ENCODE results near the gene NKAPD1. TPM values are rescaled to one million over a fixed set of nuclear protein-coding genes. Genes with fewer than 3 reads are reported as not detected.
"Not testable (repeated sequence)": the region's sequence is repeated elsewhere in the genome, so short reads cannot be mapped to it uniquely, and the experiment has no call there.

The NKAPD1 gene
- total and polyA plus RNA-seq, 2 donors (not counting 1 experiment from before 2014, with no cell fraction given) = 4.5 to 22.8 TPM

DNA sequence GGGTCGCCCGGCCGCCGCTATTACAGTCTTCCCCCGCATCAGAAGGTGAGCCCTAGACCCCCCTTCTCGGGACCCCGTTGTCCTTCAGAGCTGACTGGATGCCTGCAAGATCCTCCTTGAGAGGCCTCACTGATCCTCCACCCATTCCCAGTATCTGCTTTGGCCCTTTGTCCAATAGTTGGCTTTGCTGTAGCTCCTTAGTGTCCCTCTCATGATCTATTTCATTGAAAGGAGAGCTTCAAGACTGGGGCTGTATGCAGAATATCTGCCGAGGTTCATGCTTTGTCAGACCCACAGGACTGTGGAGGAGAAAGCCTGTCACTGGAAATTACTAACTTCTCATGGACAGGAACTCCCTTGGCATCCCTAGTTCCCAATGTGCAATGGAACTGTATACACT lies 48.4 kb upstream of the NKAPD1 start:
- Mint-ChIP-seq H3K4me1 (peaks cover 29% of the 10 kb centered on the region), H3K4me3 (peak overlapping the region; percentile 100), H3K27me3 (no peaks in the 10 kb centered on the region), H3K9me3 (ENCODE audit: insufficient read depth) (no peaks in the 10 kb centered on the region), H3K27ac (peak overlapping the region; percentile 98)
- H3K27me3 ChIP-seq (replicated peaks in 1 of 4; ENCODE audit: control extremely low read depth in 1 of 4, control insufficient read depth in 3 of 4, insufficient read depth in 4 of 4, low read length in 3 of 4) = no peaks in the 10 kb centered on the region
- WGBS (ENCODE audit: insufficient coverage) = 0% methylated on average over 8 of the region's 8 CpGs
- peak overlapping the region; percentile 99 for H3K9ac ChIP-seq (ENCODE audit: low read length)
- peak overlapping the region; percentile 76 to 100 (median 98) for H3K4me3 ChIP-seq (ENCODE audit: control extremely low read depth in 1 of 5, extremely low read depth in 1 of 5, insufficient read depth in 1 of 5, low read depth in 2 of 5, low read length in 4 of 5)
- CTCF ChIA-PET = interaction anchor here (0.9 kb wide), 1 partner anchor 90 kb away, joined by 3 read pairs; no protein-coding TSS in a partner anchor
- intact Hi-C loops (cut with micrococcal nuclease) = loop anchor here (1.0 to 10.0 kb wide), 8 partner anchors 48 to 1731 kb away; partner anchors contain the start of genes CFAP68, FDXACB1, PTS and RDX
- ATAC-seq (ENCODE audit: low read depth) = no peak
- no peaks in the 10 kb centered on the region for H4K20me1 ChIP-seq (ENCODE audit: control insufficient read depth, insufficient read depth, low read length, poor library complexity, severe bottlenecking)
- peak overlapping the region; percentile 95 for H3K4me2 ChIP-seq (replicated peaks; ENCODE audit: low read depth, low read length, poor library complexity, severe bottlenecking)
- TF ChIP-seq EZH2 (IDR thresholded peaks at IDR 0.05; ENCODE audit: borderline replicate concordance, insufficient read depth, low read depth, low read length, poor library complexity, severe bottlenecking) (no peak), CTCF (IDR thresholded peaks at IDR 0.05) (no peak)
- POLR2A ChIA-PET = no interaction called here
- H2AFZ ChIP-seq (ENCODE audit: insufficient read depth, low read depth, low read length, poor library complexity, severe bottlenecking) = peak overlapping the region; percentile 99
- DNase-seq = no peak
- peaks cover 18 to 20% of the 10 kb centered on the region in 2 donors for H3K4me1 ChIP-seq (ENCODE audit: control insufficient read depth in 2 of 2, insufficient read depth in 2 of 2, low read length in 2 of 2)
- peaks cover 23% of the 10 kb centered on the region for H3K79me2 ChIP-seq (ENCODE audit: control insufficient read depth, insufficient read depth, low read length)
- H3K9me3 ChIP-seq (ENCODE audit: control extremely low read depth in 1 of 3, control insufficient read depth in 2 of 3, insufficient read depth in 1 of 3, low read length in 2 of 3) = no peaks in the 10 kb centered on the region
- H3K27ac ChIP-seq (ENCODE audit: low read length in 2 of 2) = peak overlapping the region; percentile 75 to 83
- H3K36me3 ChIP-seq (replicated peaks in 1 of 2; ENCODE audit: control extremely low read depth in 1 of 2, control insufficient read depth in 1 of 2, extremely low read depth in 1 of 2, insufficient read depth in 2 of 2, low read length in 1 of 2) = peaks cover 0 to 24% of the 10 kb centered on the region in 2 experiments

DNA sequence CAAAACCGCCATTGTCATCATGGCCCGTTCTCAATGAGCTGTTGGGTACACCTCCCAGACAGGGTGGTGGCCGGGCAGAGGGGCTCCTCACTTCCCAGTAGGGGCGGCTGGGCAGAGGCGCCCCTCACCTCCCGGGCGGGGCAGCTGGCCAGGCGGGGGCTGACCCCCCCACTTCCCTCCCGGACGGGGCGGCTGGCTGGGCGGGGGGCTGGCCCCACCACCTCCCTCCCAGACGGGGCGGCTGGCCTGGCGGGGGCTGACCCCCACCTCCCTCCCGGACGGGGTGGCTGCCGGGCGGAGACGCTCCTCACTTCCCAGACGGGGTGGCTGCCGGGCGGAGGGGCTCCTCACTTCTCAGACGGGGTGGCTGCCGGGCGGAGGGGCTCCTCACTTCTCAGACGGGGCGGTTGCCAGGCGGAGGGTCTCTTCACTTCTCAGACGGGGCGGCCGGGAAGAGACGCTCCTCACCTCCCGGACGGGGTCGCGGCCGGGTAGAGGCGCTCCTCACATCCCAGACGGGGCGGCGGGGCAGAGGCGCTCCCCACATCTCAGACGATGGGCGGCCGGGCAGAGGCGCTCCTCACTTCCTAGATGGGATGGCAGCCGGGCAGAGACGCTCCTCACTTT lies 47.2 kb upstream of the NKAPD1 start:
- H3K27me3 Mint-ChIP-seq; H4K20me1 ChIP-seq (ENCODE audit: control insufficient read depth, insufficient read depth, low read length, poor library complexity, severe bottlenecking); H3K27me3 ChIP-seq (replicated peaks in 1 of 4; ENCODE audit: control extremely low read depth in 1 of 4, control insufficient read depth in 3 of 4, insufficient read depth in 4 of 4, low read length in 3 of 4); H3K4me2 ChIP-seq (replicated peaks; ENCODE audit: low read depth, low read length, poor library complexity, severe bottlenecking); H3K9me3 ChIP-seq (ENCODE audit: control extremely low read depth in 1 of 3, control insufficient read depth in 2 of 3, insufficient read depth in 1 of 3, low read length in 2 of 3); H3K4me3 Mint-ChIP-seq; CTCF ChIA-PET; DNase-seq; H3K27ac Mint-ChIP-seq; H3K27ac ChIP-seq (ENCODE audit: low read length in 2 of 2); H3K9ac ChIP-seq (ENCODE audit: low read length); H3K9me3 Mint-ChIP-seq (ENCODE audit: insufficient read depth); ATAC-seq (ENCODE audit: low read depth); POLR2A ChIA-PET; H3K4me3 ChIP-seq (ENCODE audit: control extremely low read depth in 1 of 5, extremely low read depth in 1 of 5, insufficient read depth in 1 of 5, low read depth in 2 of 5, low read length in 4 of 5); H2AFZ ChIP-seq (ENCODE audit: insufficient read depth, low read depth, low read length, poor library complexity, severe bottlenecking): not testable (repeated sequence)
- Histone ChIP-seq H3K4me1 (ENCODE audit: control insufficient read depth in 2 of 2, insufficient read depth in 2 of 2, low read length in 2 of 2) (peaks cover 18 to 20% of the 10 kb centered on the region in 2 donors), H3K79me2 (ENCODE audit: control insufficient read depth, insufficient read depth, low read length) (peaks cover 23% of the 10 kb centered on the region), H3K36me3 (replicated peaks in 1 of 2; ENCODE audit: control extremely low read depth in 1 of 2, control insufficient read depth in 1 of 2, extremely low read depth in 1 of 2, insufficient read depth in 2 of 2, low read length in 1 of 2) (peaks cover 0 to 29% of the 10 kb centered on the region in 2 experiments)
- intact Hi-C loops (cut with micrococcal nuclease) = loop anchor here (10.0 kb wide), 2 partner anchors 52 to 1732 kb away; partner anchors contain the start of gene RDX
- H3K4me1 Mint-ChIP-seq = peaks cover 29% of the 10 kb centered on the region
- 100% methylated on average over 3 of the region's 49 CpGs for WGBS (ENCODE audit: insufficient coverage)
